Measurements from ENCODE around the gene CACNG8.
A peak's percentile ranks its signal among the peaks of the same experiment; 100 is the strongest.
"Not testable (repeated sequence)": the region's sequence is repeated elsewhere in the genome, so short reads cannot be mapped to it uniquely, and the experiment has no call there.

The CACNG8 gene

GRCh38 chr19:53994811-53995210, 32.1 kb downstream of the CACNG8 start:
- no peak for DNase-seq

- DNase-seq: no peak
Observed at GRCh38 chr19:53998223-53998622, 35.5 kb downstream of the CACNG8 start.

- DNase-seq: no peak
Observed at GRCh38 chr19:53999694-54000093, 37.0 kb downstream of the CACNG8 start.

DNA sequence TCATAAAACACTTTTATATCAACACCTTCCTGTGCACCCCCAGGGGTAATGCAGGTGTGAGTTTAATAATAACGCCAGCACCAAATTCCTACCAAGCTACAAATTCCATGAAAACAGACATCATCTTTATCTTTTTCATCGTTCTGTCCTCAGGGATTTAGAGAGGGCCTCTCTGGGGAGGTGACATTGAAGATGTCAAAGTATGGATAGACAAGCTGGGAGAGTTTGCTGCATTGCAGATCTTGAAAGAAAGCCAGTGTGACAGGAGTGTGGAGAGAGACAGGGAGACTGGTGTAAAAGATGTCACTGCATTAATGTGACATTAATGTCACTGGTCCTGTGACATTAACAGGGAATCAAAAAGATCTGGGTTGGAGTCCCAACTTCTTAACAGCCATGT, 38.8 kb downstream of the CACNG8 start:
- no peak for DNase-seq

DNA sequence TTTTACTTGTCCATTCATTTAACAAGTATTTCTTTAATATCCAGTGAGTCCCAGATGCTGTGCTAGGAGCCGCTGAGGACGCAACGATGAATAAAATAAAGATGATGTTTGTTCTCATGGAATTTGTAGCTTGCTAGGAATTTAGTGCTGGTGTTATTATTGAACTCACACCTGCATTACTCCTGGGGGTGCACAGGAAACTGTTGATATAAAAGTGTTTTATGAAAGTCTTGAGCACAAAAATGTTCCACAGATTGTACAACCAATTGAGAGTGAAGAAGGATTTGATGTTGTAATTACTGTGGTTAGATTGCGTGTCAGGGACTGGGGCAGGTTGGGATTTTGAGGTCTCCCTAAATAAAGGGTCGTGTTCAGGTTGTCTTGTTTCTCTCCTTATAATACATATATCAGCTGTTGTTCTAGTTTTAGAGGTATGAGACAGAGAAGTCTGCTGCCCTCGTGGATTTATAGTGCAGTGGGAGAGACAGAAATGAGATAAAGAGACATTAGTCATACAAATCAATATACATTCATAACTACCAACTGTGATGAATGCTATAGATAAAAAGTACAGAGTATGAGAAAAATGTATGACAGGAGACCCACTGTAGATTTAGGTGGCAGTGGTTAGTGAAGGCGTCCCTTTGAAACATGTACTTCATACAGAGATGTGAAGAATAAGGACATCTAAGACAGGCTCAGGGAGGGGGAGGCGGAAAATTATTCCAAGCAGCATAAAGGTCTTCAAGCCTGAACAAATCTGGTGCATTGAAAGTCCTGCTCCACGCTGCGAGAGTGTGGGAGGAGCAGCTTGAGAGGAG, 40.0 kb downstream of the CACNG8 start:
- no peak for DNase-seq

DNA sequence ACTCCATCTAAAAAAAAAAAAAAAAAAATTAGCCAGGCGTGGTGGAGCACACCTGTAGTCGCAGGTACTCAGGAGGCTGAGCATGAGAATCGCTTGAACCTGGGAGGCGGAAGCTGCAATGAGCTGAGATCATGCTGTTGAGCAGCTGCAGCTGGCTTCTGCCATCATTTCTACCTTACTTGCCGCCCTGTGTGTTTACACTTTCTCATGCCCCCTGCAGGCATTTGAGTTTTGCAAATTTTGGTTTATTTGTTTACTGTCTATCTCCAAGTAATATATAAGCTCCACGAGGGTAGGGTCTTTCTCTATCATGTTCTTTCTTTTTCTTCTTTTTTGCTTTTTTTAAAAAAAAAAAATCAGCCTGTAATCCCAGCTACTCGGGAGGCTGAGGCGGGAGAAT, 46.7 kb downstream of the CACNG8 start:
- no peak for DNase-seq

GRCh38 chr19:54010474-54010873, 47.7 kb downstream of the CACNG8 start:
- no peak for DNase-seq

- no peak for DNase-seq
Observed at GRCh38 chr19:54011507-54012211, 48.9 kb downstream of the CACNG8 start.

DNA sequence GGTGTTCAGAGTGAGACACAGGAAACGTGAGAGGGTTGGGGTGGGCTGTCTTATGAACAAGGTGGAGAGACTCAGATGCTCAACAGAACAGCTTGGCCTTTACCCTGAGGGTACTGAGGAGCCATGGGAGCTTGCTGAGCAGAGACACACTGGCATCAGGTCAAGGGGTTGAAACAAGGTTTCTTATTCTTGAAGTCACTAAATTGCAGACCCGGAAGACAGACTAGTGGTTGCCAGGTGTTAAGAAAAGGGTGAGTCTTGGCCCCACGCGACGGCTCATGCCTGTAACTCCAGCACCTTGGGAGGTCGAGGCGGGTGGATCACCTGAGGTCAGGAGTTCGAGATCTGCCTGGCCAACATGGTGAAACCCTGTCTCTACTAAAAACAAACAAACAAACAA, 51.1 kb downstream of the CACNG8 start:
- no peak for DNase-seq

DNA sequence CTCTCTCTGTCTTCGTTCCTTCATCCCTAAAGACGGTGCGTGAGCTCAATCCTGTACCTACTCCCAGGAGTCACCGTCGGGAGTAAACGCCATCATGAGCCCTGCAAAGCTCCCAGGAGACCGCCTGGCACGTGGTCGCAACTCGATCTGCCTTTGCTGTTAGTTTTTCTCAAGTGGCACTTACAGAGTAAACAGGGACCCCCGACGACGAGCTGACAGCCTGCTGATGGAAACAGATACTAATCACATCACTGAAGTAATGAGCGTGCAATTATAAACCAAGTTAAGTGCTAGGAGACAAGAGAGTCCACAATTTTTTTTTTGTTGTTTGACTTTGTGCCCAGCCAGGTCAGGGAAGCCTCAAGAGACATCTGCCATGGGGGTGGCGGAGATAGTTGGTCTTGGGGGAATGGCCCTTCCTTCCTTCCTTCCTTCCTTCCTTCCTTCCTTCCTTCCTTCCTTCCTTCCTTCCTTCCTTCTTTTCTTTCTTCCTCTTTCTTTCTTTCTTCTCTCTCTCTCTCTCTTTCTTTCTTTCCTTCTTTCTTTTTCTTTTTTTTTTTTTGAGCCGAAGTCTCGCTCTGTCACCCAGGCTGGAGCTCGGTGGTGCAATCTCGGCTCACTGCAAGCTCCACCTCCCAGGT, 52.3 kb downstream of the CACNG8 start:
- DNase-seq: no peak

- no peak for DNase-seq
Observed at GRCh38 chr19:54017261-54017660, 54.5 kb downstream of the CACNG8 start.

- no peak for DNase-seq
Observed at GRCh38 chr19:54021363-54021762, 58.6 kb downstream of the CACNG8 start.

- DNase-seq: no peak
Observed at GRCh38 chr19:54021932-54022331, 59.2 kb downstream of the CACNG8 start.

DNA sequence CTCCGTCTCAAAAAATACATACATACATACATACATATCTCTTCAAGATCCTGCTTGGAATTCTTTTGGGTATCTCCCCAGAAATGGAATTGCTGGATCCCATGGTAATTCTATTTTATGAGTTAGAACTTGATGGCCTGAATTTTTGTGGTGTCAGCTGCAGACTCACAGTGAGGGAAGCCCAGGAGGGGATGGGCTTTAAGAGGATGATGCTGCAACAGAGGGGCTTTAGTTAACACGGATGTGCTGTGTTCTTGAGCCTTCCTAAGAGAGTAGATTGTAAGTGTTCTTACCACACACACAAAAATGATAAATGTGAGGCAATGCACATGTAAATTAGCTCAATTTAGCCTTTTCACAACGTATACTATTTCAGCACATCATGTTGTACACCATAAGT, 60.5 kb downstream of the CACNG8 start:
- peak; percentile 7 for DNase-seq

DNA sequence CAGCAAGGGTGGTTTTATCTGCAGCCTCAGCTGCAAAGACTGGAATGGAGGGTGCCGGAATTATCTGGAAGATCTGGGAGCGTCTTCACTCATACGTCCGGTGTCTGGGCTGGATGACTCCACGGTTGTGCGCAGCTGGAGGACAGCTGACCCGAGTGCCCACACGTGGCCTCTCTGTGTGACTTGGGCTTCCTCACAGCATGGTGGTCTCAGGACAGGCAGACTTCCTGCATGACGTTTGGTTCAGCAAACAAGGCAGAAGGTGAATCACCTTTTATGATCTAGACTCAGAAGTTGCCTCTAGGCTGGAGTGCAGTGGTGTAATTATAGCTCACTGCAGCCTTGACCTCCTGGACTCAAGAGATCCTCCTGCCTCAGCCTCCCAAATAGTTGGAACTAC, 61.9 kb downstream of the CACNG8 start:
- no peak for DNase-seq

DNA sequence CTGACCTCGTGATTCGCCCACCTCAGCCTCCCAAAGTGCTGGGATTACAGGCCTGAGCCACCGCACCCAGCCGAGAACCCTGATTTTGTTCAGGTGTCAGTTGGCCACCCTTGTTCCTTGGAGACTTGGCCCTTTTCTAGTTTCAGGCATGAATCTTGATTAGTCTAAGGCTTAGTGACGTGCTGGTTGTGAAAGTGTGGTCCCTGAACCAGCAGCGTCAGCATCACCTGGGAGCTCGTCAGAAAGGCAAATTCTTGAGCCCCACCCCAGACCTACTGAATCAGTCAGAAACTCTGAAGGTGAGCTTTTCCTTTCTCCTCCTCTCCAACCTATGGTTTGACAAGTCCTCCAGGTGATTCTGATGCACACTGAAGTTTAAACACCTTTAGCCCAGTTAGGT, 63.9 kb downstream of the CACNG8 start:
- no peak for DNase-seq

- no peak for DNase-seq
Observed at GRCh38 chr19:54029301-54029700, 66.6 kb downstream of the CACNG8 start.

DNA sequence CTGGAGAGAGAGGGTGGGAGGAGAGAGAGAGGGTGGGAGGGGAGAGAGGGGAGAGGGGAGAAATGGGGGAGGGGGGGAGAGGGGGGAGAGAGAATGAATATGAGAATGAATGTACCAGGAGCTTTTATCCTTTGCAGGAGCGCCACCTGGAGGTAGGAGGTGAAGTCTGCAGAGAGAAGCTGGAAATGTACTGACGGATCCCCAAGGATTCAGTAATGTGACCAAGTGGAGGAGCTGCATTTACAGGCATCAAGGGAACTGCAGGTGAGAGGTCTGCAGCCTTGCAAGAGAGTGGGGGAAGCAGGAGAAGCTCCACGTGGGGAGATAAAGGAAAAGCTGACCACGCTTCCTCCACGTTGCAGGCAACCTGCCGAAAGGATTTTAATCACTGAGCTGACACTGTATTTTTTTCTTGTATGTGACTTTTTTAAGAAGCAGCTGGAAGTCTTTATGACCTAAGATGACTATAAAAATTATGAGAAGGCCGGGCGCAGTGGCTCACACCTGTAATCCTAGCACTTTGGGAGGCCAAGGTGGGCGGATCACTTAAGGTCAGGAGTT, 67.3 kb downstream of the CACNG8 start:
- DNase-seq: peak; percentile 83

- peak; percentile 50 for DNase-seq
Observed at GRCh38 chr19:54030895-54031586, 68.3 kb downstream of the CACNG8 start.

DNA sequence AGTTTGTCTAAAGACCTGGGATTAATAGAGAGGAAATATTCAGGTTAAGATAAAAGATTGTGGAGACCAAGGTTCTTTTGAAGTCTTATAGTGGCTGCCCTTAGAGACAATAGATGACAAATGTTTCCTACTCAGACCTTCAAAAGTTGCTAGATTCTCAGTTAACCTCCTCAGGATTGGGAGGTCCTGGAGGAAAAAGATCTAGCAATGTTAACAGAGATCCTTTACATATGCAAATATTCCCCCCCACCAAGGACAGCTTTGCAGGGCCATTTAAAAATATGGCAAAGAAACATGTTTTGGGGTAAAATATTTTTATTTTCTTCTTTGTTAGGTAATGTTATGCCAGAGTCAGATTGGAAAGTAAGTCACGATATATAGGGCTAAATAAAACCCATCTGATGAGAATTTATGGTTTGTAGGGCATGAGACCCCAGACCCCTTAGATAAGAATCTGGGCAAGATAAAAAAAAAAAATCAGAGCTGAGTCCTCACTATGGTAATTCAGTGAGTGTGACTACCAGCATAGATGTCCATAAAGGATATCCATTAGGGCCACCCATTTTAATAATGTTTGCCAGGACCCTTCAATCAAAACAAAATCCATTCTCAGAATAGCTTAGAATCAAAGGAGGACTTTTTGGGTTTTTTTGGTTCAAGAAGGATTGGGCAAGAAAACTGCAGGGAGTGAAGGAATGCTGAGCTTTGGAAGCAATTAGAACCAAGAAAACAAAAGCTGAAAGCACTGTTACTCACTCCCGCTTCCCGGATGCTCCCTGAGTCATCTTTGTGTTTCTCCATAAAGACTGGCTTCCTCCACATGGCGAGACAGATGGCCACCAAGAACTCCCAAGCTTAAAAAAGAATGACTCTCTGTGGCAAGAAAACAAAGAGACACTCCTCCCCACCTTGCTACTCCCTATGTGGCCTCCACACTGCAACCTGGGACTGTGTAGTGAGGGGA, 72.8 kb downstream of the CACNG8 start:
- DNase-seq: no peak

DNA sequence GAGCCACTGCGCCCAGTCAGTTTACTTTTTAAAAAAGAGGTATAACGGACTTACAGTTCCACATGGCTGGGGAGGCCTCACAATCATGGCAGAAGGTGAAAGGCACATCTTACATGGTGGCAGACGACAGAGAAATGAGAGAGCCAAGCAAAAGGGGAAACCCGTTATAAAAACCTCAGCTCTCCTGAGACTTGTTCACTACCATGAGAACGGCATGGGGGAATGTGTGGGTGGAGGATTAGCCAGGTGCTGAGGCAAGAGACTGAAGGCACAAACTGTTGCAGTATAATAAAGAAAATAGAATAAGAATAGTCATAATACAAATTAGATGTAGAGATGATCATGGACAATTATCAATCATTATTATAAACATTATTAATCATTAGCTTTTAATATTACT, 73.8 kb downstream of the CACNG8 start:
- DNase-seq: not testable (repeated sequence)

Data from hematopoietic multipotent progenitor cell treated with erythropoietin and hydrocortisone succinate and interleukin-3 and kit ligand, for 6 days (in vitro differentiated cells).